Small intestine (tissue), 7 donors: Measurements from ENCODE around the gene PLEKHM1. TPM values are rescaled to one million over a fixed set of nuclear protein-coding genes. Genes with fewer than 3 reads are reported as not detected.
"Not testable (repeated sequence)": the region's sequence is repeated elsewhere in the genome, so short reads cannot be mapped to it uniquely, and the experiment has no call there.

Source experiments
- DNase-seq, 2 donors: peaks; one replicate each; pipeline versions ENCODE4 v3.0.0 to v3.0.0-alpha.2; 2013
- FAIRE-seq: peaks from 2 replicates; lab custom pipeline; 2012; peaks lifted over from hg19 to GRCh38; lab: Jason Lieb, UNC
- H3K27ac ChIP-seq, 3 donors: one replicate each; pipeline ENCODE4 v1.5.1; 2013; ENCODE audit warnings: low read length in 2 of 3, mild to moderate bottlenecking in 2 of 3, control low read depth in 1 of 3, inconsistent platforms in 1 of 3, low read depth in 1 of 3, moderate library complexity in 1 of 3
- H3K27me3 ChIP-seq, 3 donors: one replicate each; pipeline ENCODE4 v1.6.1; 2013; ENCODE audit warnings: low read length in 3 of 3, inconsistent platforms in 1 of 3; ENCODE audit not compliant: control insufficient read depth in 3 of 3, insufficient read depth in 3 of 3
- H3K36me3 ChIP-seq, 3 donors: one replicate each; pipeline ENCODE4 v1.6.1; 2013; ENCODE audit warnings: low read length in 3 of 3, inconsistent platforms in 1 of 3, low read depth in 1 of 3, mild to moderate bottlenecking in 1 of 3, moderate library complexity in 1 of 3; ENCODE audit not compliant: control insufficient read depth in 3 of 3, insufficient read depth in 2 of 3
- H3K4me1 ChIP-seq, 3 donors: one replicate each; pipeline ENCODE4 v1.6.1; 2013; ENCODE audit warnings: low read length in 2 of 3, inconsistent platforms in 1 of 3, low read depth in 1 of 3, mild to moderate bottlenecking in 1 of 3, moderate library complexity in 1 of 3; ENCODE audit not compliant: control insufficient read depth in 3 of 3, insufficient read depth in 2 of 3
- H3K4me3 ChIP-seq, 3 donors: one replicate each; pipeline ENCODE4 v1.5.1; 2013; ENCODE audit warnings: low read length in 3 of 3, control low read depth in 1 of 3, inconsistent platforms in 1 of 3, low read depth in 1 of 3, mild to moderate bottlenecking in 1 of 3, moderate library complexity in 1 of 3
- H3K9me3 ChIP-seq, 2 donors: one replicate each; pipeline ENCODE4 v1.6.1; 2013; ENCODE audit warnings: low read depth in 1 of 2, low read length in 1 of 2; ENCODE audit not compliant: control insufficient read depth in 2 of 2, insufficient read depth in 1 of 2
- WGBS, 3 donors: extraction: QIAGEN DNeasy Blood & Tissue Kit; methylation state at CpG; one replicate each; pipeline ENCODE4 v1.1.7; 2013; 5-methylcytosine and 5-hydroxymethylcytosine counted together
- polyA plus RNA-seq, 4 donors: library from polyadenylated mRNA; stranded (reverse) in 3 of 4; unstranded in 1 of 4; fragments of 200-250 nt in 3 of 4; fragments of 120-200 nt in 1 of 4; gene quantifications; one replicate each; pipeline versions ENCODE4 v1.2.1 to v1.2.3, GENCODE V29; 2013
- donor health status: healthy with polysubstance abuse.
- donor health status: control.
- donor health status: control.
- donor health status: Bipolar disorder and iron deficiency.
- donor health status: healthy.

PLEKHM1 gene
- polyA plus RNA-seq, 4 donors, result 12.2 to 21.6 (median 13.0) TPM

DNA sequence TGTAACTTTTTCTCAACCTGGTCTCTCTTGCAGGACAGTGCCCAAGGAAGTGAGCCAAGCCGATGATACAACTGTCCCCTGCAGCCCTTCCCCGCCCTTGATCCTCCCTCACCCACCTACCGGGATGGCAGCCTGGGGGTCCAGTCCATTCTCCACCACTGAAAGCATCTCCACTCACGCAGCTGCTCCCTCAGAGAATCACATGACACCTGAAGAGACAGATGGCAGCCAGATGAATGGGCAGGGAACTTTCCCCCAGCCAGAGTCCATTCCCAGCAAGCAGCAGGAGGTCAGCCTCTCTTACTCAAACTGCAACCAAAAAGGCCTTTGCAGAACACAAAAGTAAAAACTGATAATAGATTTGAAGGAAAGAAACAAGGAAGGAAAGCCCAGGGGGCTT, 8.2 kb downstream of the PLEKHM1 start:
- H3K9me3 ChIP-seq, result not testable (repeated sequence)

DNA sequence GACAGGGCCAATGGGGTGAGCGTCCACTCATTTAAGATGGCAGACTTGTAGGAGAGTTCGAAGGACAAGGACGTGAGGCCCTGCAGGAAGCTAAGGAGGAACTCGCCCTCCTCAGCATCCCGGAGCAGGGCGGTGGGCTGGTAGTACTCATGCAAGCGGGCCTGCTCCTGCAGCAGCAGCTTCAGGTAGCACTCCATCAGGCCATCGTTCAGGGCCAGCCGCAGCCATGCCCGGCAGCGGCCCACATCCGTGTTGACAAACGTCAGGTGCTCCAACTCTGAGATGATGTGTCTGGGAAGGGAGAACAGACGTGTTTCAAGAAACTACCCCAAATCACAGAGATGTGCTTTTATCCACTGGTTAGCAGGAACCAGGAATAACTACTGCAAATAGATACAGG, 15.1 kb downstream of the PLEKHM1 start:
- not testable (repeated sequence) for H3K27ac ChIP-seq, H3K9me3 ChIP-seq, H3K4me1 ChIP-seq, H3K27me3 ChIP-seq, DNase-seq, H3K4me3 ChIP-seq, FAIRE-seq
- whole genome bisulfite sequencing, 3 donors, result 96 to 97% (median 97%) methylated on average over 14 of the region's 14 CpGs
- peaks cover 0 to 25% (median 9%) of the 10 kb centered on the region in 3 donors for H3K36me3 ChIP-seq

More for the DNA sequence above, 8.2 kb downstream of the PLEKHM1 start:
- Histone ChIP-seq H3K36me3 (peaks cover 0 to 10% (median 7%) of the 10 kb centered on the region in 3 donors), H3K4me1 (peaks cover 0 to 14% (median 0%) of the 10 kb centered on the region in 3 donors), H3K27ac (peak overlapping the region in 1 of 3 donors; percentile 33)
- WGBS, 3 donors, result 93 to 100% methylated on average over 2 to 4 of the region's 4 CpGs; no CpG with 5 or more reads in 1 of the 3 donors
- H3K4me3 ChIP-seq, H3K27me3 ChIP-seq, FAIRE-seq, DNase-seq: not testable (repeated sequence)

DNA sequence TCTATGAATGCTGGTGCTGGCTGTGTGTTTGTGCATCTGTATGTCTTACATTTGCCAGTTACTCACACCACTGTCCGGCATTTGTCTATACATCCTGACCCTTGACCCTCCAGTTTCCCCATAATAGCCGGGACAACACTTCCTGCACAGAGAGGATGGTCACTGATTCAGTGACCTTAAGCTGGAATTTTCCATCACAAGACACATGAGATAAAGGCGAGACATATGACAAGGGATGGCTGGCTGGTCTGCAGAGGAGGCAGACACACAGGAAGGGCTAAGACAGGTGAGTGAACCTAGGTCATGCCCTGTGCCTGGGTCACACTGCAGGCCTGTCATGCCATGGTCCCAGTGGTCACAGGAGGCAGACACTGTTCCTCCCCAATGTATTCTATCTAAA, 18.3 kb downstream of the PLEKHM1 start:
- H3K36me3 ChIP-seq, result peaks cover 0 to 22% (median 2%) of the 10 kb centered on the region in 3 donors
- H3K4me1 ChIP-seq, H3K27me3 ChIP-seq, H3K4me3 ChIP-seq, H3K9me3 ChIP-seq, H3K27ac ChIP-seq, DNase-seq, FAIRE-seq: not testable (repeated sequence)
- WGBS, 3 donors, result 64 to 83% (median 82%) methylated on average over 3 of the region's 3 CpGs

DNA sequence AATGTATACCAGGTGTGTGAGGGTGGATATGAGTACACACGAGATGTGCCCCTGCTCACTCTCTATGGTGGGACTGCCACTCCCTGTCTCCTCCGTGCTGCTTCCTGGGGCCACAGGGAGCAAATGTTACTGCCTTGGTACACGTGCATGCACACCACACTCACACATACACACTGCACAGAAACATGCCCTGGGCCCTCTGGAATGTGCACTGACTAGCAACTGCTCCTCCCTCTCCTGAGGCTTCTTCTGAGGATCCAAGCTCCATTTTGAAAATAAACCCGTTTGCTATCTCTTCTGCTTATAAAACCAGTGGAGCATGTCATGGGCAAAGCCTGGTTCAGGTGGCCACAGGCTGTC, 21.3 kb downstream of the PLEKHM1 start:
- FAIRE-seq, H3K9me3 ChIP-seq, H3K27me3 ChIP-seq, DNase-seq, H3K4me3 ChIP-seq, H3K27ac ChIP-seq, H3K4me1 ChIP-seq: not testable (repeated sequence)
- H3K36me3 ChIP-seq, result peaks cover 0 to 12% (median 0%) of the 10 kb centered on the region in 3 donors
- WGBS, 3 donors, result 57 to 70% (median 58%) methylated on average over 4 of the region's 4 CpGs

DNA sequence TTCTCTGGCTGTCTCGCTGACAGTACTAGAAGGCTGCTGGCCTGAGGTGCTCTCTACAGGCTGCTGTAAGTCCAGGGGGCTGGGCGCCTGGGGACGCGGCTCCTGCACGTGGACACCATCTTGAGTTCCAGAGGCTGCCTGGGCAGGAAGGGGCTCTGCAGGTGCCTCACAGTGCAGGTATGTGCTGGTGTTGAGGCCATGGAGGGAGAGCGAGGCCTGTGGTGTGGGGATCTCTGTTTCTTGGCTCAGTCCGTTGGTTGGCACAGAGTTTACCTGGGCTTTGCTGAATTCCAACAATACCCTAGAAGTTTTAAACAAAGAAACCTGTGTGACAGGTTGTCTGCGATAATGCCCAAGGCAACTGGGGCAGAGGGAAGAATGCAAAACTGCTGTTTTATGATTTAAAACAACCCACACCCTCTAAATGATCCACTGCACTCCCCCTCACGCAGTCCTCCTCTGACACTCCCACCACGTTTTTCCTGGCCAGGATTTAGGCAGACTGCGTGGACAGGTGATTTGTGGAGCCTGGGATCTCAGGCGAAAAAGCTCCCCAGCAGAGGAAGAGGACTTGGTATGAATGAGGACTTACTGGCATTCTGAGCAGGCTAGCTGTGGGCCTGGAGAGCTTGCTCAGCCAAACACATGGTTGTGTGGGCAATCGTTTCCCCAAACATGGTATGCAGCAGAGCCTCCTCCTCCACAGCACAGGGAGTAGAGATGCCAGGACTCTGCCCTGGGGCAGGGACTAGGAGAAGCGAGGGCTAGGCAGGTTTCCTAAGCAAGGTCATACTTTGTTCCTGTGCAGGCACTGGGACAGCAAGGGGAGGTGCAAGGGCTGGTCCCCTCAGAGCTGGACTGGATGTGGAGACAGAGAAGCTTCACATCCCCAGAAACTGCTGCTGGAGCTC, 22.0 kb downstream of the PLEKHM1 start:
- DNase-seq, H3K4me1 ChIP-seq, H3K9me3 ChIP-seq, H3K27me3 ChIP-seq, H3K27ac ChIP-seq, FAIRE-seq, H3K4me3 ChIP-seq: not testable (repeated sequence)
- 89 to 92% (median 91%) methylated on average over 11 to 14 of the region's 14 CpGs for WGBS, 3 donors
- H3K36me3 ChIP-seq, result peaks cover 0 to 12% (median 0%) of the 10 kb centered on the region in 3 donors

DNA sequence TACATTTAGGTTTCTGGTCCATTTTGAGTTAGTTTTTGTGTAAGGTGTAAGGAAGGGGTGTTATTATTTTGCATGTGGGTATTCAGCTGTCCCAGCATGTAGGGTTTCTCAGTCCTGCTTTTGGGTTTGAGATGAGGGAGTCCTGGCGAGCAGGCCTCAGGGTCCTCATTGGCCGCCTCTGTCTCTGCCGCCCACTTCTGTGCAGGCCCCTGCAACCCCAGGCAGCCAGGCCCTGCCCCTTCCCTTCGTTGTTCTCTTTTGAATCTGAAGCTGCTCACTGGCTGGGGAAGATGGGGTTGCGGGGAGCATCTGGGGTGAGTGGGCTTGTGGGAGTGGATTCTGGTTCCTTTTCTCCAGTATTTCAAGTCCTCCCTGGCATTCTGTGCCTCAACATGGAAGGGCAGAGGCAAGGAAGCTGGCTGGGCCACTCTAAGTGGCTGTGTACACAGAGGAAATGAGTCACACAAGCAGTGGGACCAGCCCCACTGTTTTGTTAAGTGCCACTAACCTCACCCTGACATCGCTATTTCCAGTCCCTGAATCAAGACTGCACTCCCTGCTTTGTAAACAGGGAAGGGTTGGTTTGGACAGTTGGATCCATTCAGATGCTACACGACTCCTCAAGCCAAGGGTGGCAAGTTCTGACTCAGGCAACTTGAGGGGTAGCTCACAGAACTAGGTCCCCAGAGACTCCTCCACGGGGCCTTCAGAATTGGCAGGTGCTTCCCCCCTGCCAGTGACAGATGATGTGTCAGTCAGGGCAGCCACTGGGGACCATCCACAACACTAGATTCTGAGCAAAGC, 28.8 kb downstream of the PLEKHM1 start:
- H3K36me3 ChIP-seq, FAIRE-seq, H3K9me3 ChIP-seq, H3K27me3 ChIP-seq, H3K4me3 ChIP-seq, H3K4me1 ChIP-seq: not testable (repeated sequence)
- 53 to 80% (median 71%) methylated on average over 5 to 8 of the region's 8 CpGs for WGBS, 3 donors
- peak overlapping the region in 1 of 3 donors; percentile 39 for H3K27ac ChIP-seq
- DNase-seq, result peak in 1 of 2 donors; percentile 33

DNA sequence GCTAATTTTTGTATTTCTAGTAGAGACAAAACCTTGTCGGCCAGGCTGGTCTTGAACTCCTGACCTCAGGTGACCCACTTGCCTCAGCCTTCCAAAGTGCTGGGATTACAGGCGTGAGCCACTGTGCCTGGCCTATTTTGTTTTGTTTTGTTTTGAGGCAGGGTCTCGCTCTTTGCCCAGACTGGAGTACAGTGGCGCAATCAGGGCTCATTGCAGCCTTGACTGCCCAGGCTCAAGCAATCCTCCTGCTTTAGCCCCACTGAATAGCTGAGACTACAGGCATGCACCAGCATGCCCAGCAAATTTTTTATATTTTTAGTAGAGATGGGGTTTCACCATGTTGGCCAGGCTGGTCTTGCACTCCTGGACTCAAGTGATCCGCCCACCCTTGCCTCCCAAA, 30.1 kb downstream of the PLEKHM1 start:
- not testable (repeated sequence) for H3K27ac ChIP-seq, FAIRE-seq, H3K4me1 ChIP-seq

DNA sequence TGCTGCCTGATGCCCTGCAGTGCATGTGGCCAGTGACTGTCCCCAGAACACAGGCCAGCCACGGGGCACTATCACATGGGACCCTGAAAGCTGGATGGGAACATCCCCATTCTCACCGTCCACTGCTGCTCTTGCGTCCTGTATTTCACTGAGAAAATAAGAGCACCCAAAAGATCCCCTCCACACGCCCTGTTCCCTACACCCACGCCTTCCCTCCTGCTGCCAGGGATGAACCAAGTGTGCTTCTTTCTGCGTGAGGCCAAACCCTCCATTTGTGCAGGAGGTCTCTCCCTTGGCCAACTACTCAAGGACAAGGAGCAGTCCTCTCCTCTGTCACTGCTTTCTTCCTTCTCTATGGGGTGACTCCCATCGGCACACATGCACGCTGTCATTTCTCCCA, 36.2 kb downstream of the PLEKHM1 start:
- not testable (repeated sequence) for H3K9me3 ChIP-seq, H3K4me3 ChIP-seq, FAIRE-seq, H3K4me1 ChIP-seq, H3K27ac ChIP-seq, H3K27me3 ChIP-seq, DNase-seq
- peaks cover 0 to 29% (median 4%) of the 10 kb centered on the region in 3 donors for H3K36me3 ChIP-seq
- 95 to 98% (median 96%) methylated on average over 7 of the region's 8 CpGs for WGBS, 3 donors

More for the DNA sequence above, 30.1 kb downstream of the PLEKHM1 start:
- 93 to 96% (median 93%) methylated on average over 4 to 5 of the region's 5 CpGs for WGBS, 3 donors
- H3K9me3 ChIP-seq, DNase-seq, H3K27me3 ChIP-seq, H3K4me3 ChIP-seq: not testable (repeated sequence)
- peaks cover 0 to 13% (median 2%) of the 10 kb centered on the region in 3 donors for H3K36me3 ChIP-seq
